NB4 (cell line): ENCODE measurements around the gene CRNN.

Experiments
- CTCF ChIP-seq: IDR thresholded peaks from one replicate; pipeline ENCODE4 v1.5.1; 2012; ENCODE audit warnings: low read depth, low read length
- MAX ChIP-seq: IDR thresholded peaks from 2 replicates; pipeline ENCODE4 v1.6.1; 2011; ENCODE audit warnings: low read depth, low read length
- POLR2A ChIP-seq: IDR thresholded peaks from 2 replicates; pipeline ENCODE4 v1.6.1; 2011; ENCODE audit warnings: mild to moderate bottlenecking; ENCODE audit not compliant: insufficient read length; ENCODE audit errors: extremely low read depth

GRCh38 chr1:152410028-152410427, 4.0 kb downstream of the CRNN start:
- TF ChIP-seq CTCF (no peak), MAX (no peak), POLR2A (no peak)
